Measurements from ENCODE around the gene PIK3R2. TPM values are rescaled to one million over a fixed set of nuclear protein-coding genes. Genes with fewer than 3 reads are reported as not detected.

PIK3R2 gene
- total and polyA plus RNA-seq, 2 of the 13 experiments (the other 11 are each of a cell fraction or from before 2014, with no cell fraction given), result 18.6 to 25.3 TPM

GRCh38 chr19:18173572-18174288 is 20.8 kb downstream of the PIK3R2 start, which contains the start of gene IFI30 (continued):
- TF ChIP-seq ZHX1 (CRISPR knock-in tag; IDR thresholded peaks at IDR 0.05; ENCODE audit: low read depth) (no peak), PRDM4 (CRISPR knock-in tag; IDR thresholded peaks at IDR 0.05; ENCODE audit: borderline replicate concordance) (no peak), ZNF207 (IDR thresholded peaks at IDR 0.05; ENCODE audit: borderline replicate concordance) (no peak), ZNF850 (CRISPR knock-in tag; conservative IDR thresholded peaks at IDR 0.05) (no peak), ZNF644 (CRISPR knock-in tag; IDR thresholded peaks at IDR 0.05; ENCODE audit: low read depth) (no peak), STAG1 (CRISPR knock-in tag; IDR thresholded peaks at IDR 0.05) (no peak), MED1 (CRISPR knock-in tag; IDR thresholded peaks at IDR 0.05) (peak; percentile 56), FIP1L1 (IDR thresholded peaks at IDR 0.05; ENCODE audit: borderline replicate concordance, insufficient read depth, low read depth, low read length) (no peak), ARHGAP35 (CRISPR knock-in tag; IDR thresholded peaks at IDR 0.05; ENCODE audit: borderline replicate concordance) (no peak; the same call in 1 of the 2 replicates), ZBTB7B (CRISPR knock-in tag; IDR thresholded peaks at IDR 0.05) (peak; percentile 73), KLF16 (CRISPR knock-in tag; IDR thresholded peaks at IDR 0.05) (no peak; a peak in 1 of 4 replicates), ARID5B (CRISPR knock-in tag; IDR thresholded peaks at IDR 0.05) (no peak), ZNF580 (CRISPR knock-in tag; IDR thresholded peaks at IDR 0.05; ENCODE audit: borderline replicate concordance, low read depth) (0 out of 2 replicates have a peak, but pooled peaks have one; percentile 46), ZNF30 (CRISPR knock-in tag; IDR thresholded peaks at IDR 0.05) (no peak), ZNF337 (CRISPR knock-in tag; IDR thresholded peaks at IDR 0.05; ENCODE audit: borderline replicate concordance, low read depth) (no peak), CENPX (CRISPR knock-in tag; IDR thresholded peaks at IDR 0.05) (no peak)
- TF ChIP-seq, protein P1, sequence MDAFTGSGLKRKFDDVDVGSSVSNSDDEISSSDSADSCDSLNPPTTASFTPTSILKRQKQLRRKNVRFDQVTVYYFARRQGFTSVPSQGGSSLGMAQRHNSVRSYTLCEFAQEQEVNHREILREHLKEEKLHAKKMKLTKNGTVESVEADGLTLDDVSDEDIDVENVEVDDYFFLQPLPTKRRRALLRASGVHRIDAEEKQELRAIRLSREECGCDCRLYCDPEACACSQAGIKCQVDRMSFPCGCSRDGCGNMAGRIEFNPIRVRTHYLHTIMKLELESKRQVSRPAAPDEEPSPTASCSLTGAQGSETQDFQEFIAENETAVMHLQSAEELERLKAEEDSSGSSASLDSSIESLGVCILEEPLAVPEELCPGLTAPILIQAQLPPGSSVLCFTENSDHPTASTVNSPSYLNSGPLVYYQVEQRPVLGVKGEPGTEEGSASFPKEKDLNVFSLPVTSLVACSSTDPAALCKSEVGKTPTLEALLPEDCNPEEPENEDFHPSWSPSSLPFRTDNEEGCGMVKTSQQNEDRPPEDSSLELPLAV (CRISPR knock-in tag; conservative IDR thresholded peaks at IDR 0.05; ENCODE audit: low read depth), result no peak
